Activated T-helper 1 cell treated with anti-CD3 and anti-CD28 coated beads, Interleukin-2, amount 50 U/mL, for 16 hours (primary cell): ENCODE results near the gene HSPE1.
"Not testable (repeated sequence)": the region's sequence is repeated elsewhere in the genome, so short reads cannot be mapped to it uniquely, and the experiment has no call there.

Experiments used
- DNase-seq, 2 donors: peaks; one replicate each; pipeline ENCODE4 v3.0.0-alpha.2; 2020; ENCODE audit warnings: low read depth in 1 of 2, low spot score in 1 of 2

The HSPE1 gene

GRCh38 chr2:197499594-197500502 is at the start of gene HSPE1, which contains the start of gene HSPD1:
TSS of gene HSPE1 (plus strand) at chr2:197500379. CDS start at chr2:197500437, 58 bp downstream.
TSS of gene HSPD1 (minus strand) at chr2:197499840. CDS start at chr2:197498848, 992 bp downstream.
- peak; percentile 90 to 97 for DNase-seq

GRCh38 chr2:197450465-197450864 is 49.7 kb upstream of the HSPE1 start:
- DNase-seq: no peak

- DNase-seq: not testable (repeated sequence)
These were observed 49.2 kb upstream of the HSPE1 start for GRCh38 chr2:197450935-197451358.

- DNase-seq: no peak
These were observed 47.4 kb upstream of the HSPE1 start for GRCh38 chr2:197452754-197453122.

GRCh38 chr2:197453123-197453913 is 46.9 kb upstream of the HSPE1 start, which contains the start of gene COQ10B:
TSS of gene COQ10B (plus strand) at chr2:197453552. CDS start at chr2:197453561, 9 bp downstream.
- DNase-seq: peak; percentile 92 to 98

- no peak for DNase-seq
These were observed 46.2 kb upstream of the HSPE1 start for GRCh38 chr2:197453914-197454398.

GRCh38 chr2:197454923-197455322 is 45.3 kb upstream of the HSPE1 start:
- DNase-seq: no peak

- no peak for DNase-seq
These were observed 44.8 kb upstream of the HSPE1 start for GRCh38 chr2:197455428-197455827.

- DNase-seq: no peak
These were observed 39.5 kb upstream of the HSPE1 start for GRCh38 chr2:197460649-197461048.

GRCh38 chr2:197461057-197461456 is 39.1 kb upstream of the HSPE1 start:
- DNase-seq: no peak

- DNase-seq: no peak
These were observed 36.0 kb upstream of the HSPE1 start for GRCh38 chr2:197464175-197464574.

GRCh38 chr2:197472166-197472565 is 28.0 kb upstream of the HSPE1 start:
- DNase-seq: no peak

- no peak for DNase-seq
These were observed 22.4 kb upstream of the HSPE1 start for GRCh38 chr2:197477797-197478196.

- no peak for DNase-seq
These were observed 19.8 kb upstream of the HSPE1 start for GRCh38 chr2:197480165-197481036.

- DNase-seq: not testable (repeated sequence)
These were observed 15.9 kb upstream of the HSPE1 start for GRCh38 chr2:197484248-197484647.

GRCh38 chr2:197486175-197486574 is 14.0 kb upstream of the HSPE1 start:
- no peak for DNase-seq

GRCh38 chr2:197487385-197487784 is 12.8 kb upstream of the HSPE1 start:
- no peak for DNase-seq

- DNase-seq: no peak
These were observed 4.6 kb upstream of the HSPE1 start for GRCh38 chr2:197495433-197496134.

- no peak for DNase-seq
These were observed 3.5 kb upstream of the HSPE1 start for GRCh38 chr2:197496695-197497094.

- DNase-seq: no peak
These were observed 2.9 kb upstream of the HSPE1 start for GRCh38 chr2:197497326-197497725.
